H9 (cell line): ENCODE measurements around the gene ATRNL1. TPM values are rescaled to one million over a fixed set of nuclear protein-coding genes. Genes with fewer than 3 reads are reported as not detected.

Experiments
- DNase-seq: peaks from one replicate; pipeline ENCODE4 v3.0.0-alpha.2; 2017
- H2AFZ ChIP-seq: one replicate; pipeline ENCODE4 v1.6.1; 2013; ENCODE audit warnings: mild to moderate bottlenecking, low read length, control low read depth, moderate library complexity
- H2AK5ac ChIP-seq: 2 replicates; pipeline ENCODE4 v1.6.1; 2013; ENCODE audit warnings: low read length, control low read depth, mixed read lengths; ENCODE audit not compliant: insufficient read length
- H2BK120ac ChIP-seq: one replicate; pipeline ENCODE4 v1.6.1; 2013; ENCODE audit warnings: low read depth, mild to moderate bottlenecking, low read length, control low read depth, inconsistent platforms; ENCODE audit not compliant: poor library complexity, severe bottlenecking
- H2BK12ac ChIP-seq: 2 replicates; pipeline ENCODE4 v1.6.1; 2013; ENCODE audit warnings: low read length, control low read depth, mixed read lengths, low read depth; ENCODE audit not compliant: insufficient read length
- H2BK15ac ChIP-seq: 2 replicates; pipeline ENCODE4 v1.6.1; 2013; ENCODE audit warnings: low read depth, low read length, control low read depth
- H2BK20ac ChIP-seq: one replicate; pipeline ENCODE4 v1.6.1; 2013; ENCODE audit warnings: low read depth, mild to moderate bottlenecking, low read length, control low read depth, inconsistent platforms; ENCODE audit not compliant: poor library complexity, severe bottlenecking
- H2BK5ac ChIP-seq: 2 replicates; pipeline ENCODE4 v1.6.1; 2013; ENCODE audit warnings: low read length, control low read depth, mixed read lengths; ENCODE audit not compliant: insufficient read length
- H3K14ac ChIP-seq: 2 replicates; pipeline ENCODE4 v1.6.1; 2013; ENCODE audit warnings: low read length, control low read depth; ENCODE audit not compliant: insufficient read depth
- H3K18ac ChIP-seq: 2 replicates; pipeline ENCODE4 v1.6.1; 2013; ENCODE audit warnings: low read depth, mild to moderate bottlenecking, mixed read lengths, low read length, control low read depth; ENCODE audit not compliant: insufficient read length
- H3K23ac ChIP-seq: 2 replicates; pipeline ENCODE4 v1.6.1; 2013; ENCODE audit warnings: low read length, control low read depth, mixed read lengths, low read depth; ENCODE audit not compliant: insufficient read length
- H3K23me2 ChIP-seq: 2 replicates; pipeline ENCODE4 v1.6.1; 2013; ENCODE audit warnings: low read depth, mild to moderate bottlenecking, mixed read lengths, low read length, control low read depth; ENCODE audit not compliant: insufficient read length, poor library complexity, severe bottlenecking
- H3K27ac ChIP-seq: 2 replicates; pipeline ENCODE4 v1.5.1; 2013; ENCODE audit warnings: low read length, control low read depth, mixed read lengths, low read depth; ENCODE audit not compliant: insufficient read length
- H3K27me3 ChIP-seq: 2 replicates; pipeline ENCODE4 v1.6.1; 2013; ENCODE audit warnings: low read length, control low read depth, inconsistent platforms; ENCODE audit not compliant: insufficient read depth
- H3K4ac ChIP-seq: 2 replicates; pipeline ENCODE4 v1.6.1; 2013; ENCODE audit warnings: low read depth, mild to moderate bottlenecking, control low read depth, inconsistent platforms, low read length, moderate library complexity
- H3K4me1 ChIP-seq: 2 replicates; pipeline ENCODE4 v1.6.1; 2013; ENCODE audit warnings: low read length, control low read depth, inconsistent platforms; ENCODE audit not compliant: insufficient read depth
- H3K4me2 ChIP-seq: 2 replicates; pipeline ENCODE4 v1.6.1; 2013; ENCODE audit warnings: low read length, control low read depth, mixed read lengths; ENCODE audit not compliant: insufficient read length, insufficient read depth
- H3K56ac ChIP-seq: 2 replicates; pipeline ENCODE4 v1.6.1; 2013; ENCODE audit warnings: low read depth, mild to moderate bottlenecking, mixed read lengths, low read length, control low read depth; ENCODE audit not compliant: insufficient read length
- H3K79me1 ChIP-seq: 2 replicates; pipeline ENCODE4 v1.6.1; 2013; ENCODE audit warnings: low read depth, mild to moderate bottlenecking, moderate library complexity, low read length, control low read depth, inconsistent platforms; ENCODE audit not compliant: insufficient read depth, poor library complexity, severe bottlenecking
- H3K79me2 ChIP-seq: 2 replicates; pipeline ENCODE4 v1.6.1; 2013; ENCODE audit warnings: low read length, control low read depth, inconsistent platforms; ENCODE audit not compliant: insufficient read depth
- H3K9ac ChIP-seq: 2 replicates; pipeline ENCODE4 v1.6.1; 2013; ENCODE audit warnings: low read length, control low read depth, mixed read lengths; ENCODE audit not compliant: insufficient read length; ENCODE audit errors: extremely low read depth
- H3K9me3 ChIP-seq: one replicate; pipeline ENCODE4 v1.6.1; 2013; ENCODE audit warnings: low read depth, low read length, inconsistent platforms; ENCODE audit not compliant: control insufficient read depth
- H3T11ph ChIP-seq: one replicate; pipeline ENCODE4 v1.6.1; 2013; ENCODE audit warnings: mild to moderate bottlenecking, low read length, control low read depth, inconsistent platforms
- H4K20me1 ChIP-seq: one replicate; pipeline ENCODE4 v1.6.1; 2013; ENCODE audit not compliant: control insufficient read depth, insufficient read length, insufficient read depth
- H4K5ac ChIP-seq: 2 replicates; pipeline ENCODE4 v1.6.1; 2013; ENCODE audit warnings: low read depth, mild to moderate bottlenecking, mixed read lengths, low read length, control low read depth; ENCODE audit not compliant: insufficient read length
- H4K8ac ChIP-seq: replicated peaks from 2 replicates; pipeline ENCODE4 v1.6.1; 2013; ENCODE audit warnings: low read length, control low read depth, mixed read lengths, low read depth; ENCODE audit not compliant: insufficient read length
- H4K91ac ChIP-seq: 2 replicates; pipeline ENCODE4 v1.6.1; 2013; ENCODE audit warnings: low read depth, mild to moderate bottlenecking, moderate library complexity, mixed read lengths, low read length, control low read depth; ENCODE audit not compliant: insufficient read length
- H3K27ac Mint-ChIP-seq, 3 experiments: 2 replicates in 2 of 3; 3 replicates in 1 of 3; pipeline ENCODE4 v1.8.0; 2020 to 2021; ENCODE audit warnings: mixed read lengths in 3 of 3, mild to moderate bottlenecking in 1 of 3, moderate library complexity in 1 of 3
- H3K27me3 Mint-ChIP-seq: 2 replicates; pipeline ENCODE4 v1.8.0; 2021; ENCODE audit warnings: low read depth, mild to moderate bottlenecking, moderate library complexity, mixed read lengths
- H3K36me3 Mint-ChIP-seq, 3 experiments: 2 replicates in 2 of 3; 3 replicates in 1 of 3; pipeline ENCODE4 v1.8.0; 2020 to 2021; ENCODE audit warnings: low read depth in 3 of 3, mixed read lengths in 3 of 3; ENCODE audit not compliant: insufficient read depth in 1 of 3
- H3K4me1 Mint-ChIP-seq, 2 experiments: 2 replicates each; pipeline ENCODE4 v1.8.0; 2020; ENCODE audit warnings: mixed read lengths in 2 of 2
- H3K4me3 Mint-ChIP-seq, 2 experiments: 2 replicates in 1 of 2; 3 replicates in 1 of 2; pipeline ENCODE4 v1.8.0; 2020 to 2021; ENCODE audit warnings: mild to moderate bottlenecking in 2 of 2, mixed read lengths in 2 of 2, moderate library complexity in 1 of 2
- H3K9me3 Mint-ChIP-seq, 2 experiments: 2 replicates in 1 of 2; 3 replicates in 1 of 2; pipeline ENCODE4 v1.8.0; 2020; ENCODE audit warnings: mild to moderate bottlenecking in 2 of 2, mixed read lengths in 2 of 2, moderate library complexity in 1 of 2
- CTCF ChIP-seq: fragments of 200-600 bp; sonication (generic); conservative IDR thresholded peaks from 3 replicates; pipeline ENCODE4 v1.8.0; 2021; ENCODE audit warnings: antibody characterized with exemption, mild to moderate bottlenecking
- WGBS: extraction: QIAGEN DNeasy Blood & Tissue Kit; methylation state at CpG from one replicate; pipeline ENCODE4 v1.1.7; 2013; ENCODE audit warnings: missing lambda C conversion rate, low lambda C conversion rate, mixed read lengths; ENCODE audit not compliant: insufficient read length; ENCODE audit errors: extremely low coverage; 5-methylcytosine and 5-hydroxymethylcytosine counted together
- total RNA-seq: library from RNA; stranded (reverse); gene quantifications from 2 replicates; pipeline ENCODE4 v1.2.1, GENCODE V29; 2021

Gene ATRNL1
- total RNA-seq, 1 experiment from 2014 or later: 9.2 TPM

- H4K8ac ChIP-seq: no peak overlapping the region
- H3K4ac ChIP-seq: no peak overlapping the region
- no peaks in the 10 kb centered on the region for H3K79me2 ChIP-seq
- no peaks in the 10 kb centered on the region for H3K23me2 ChIP-seq
- WGBS: no CpG with 5 or more reads among the region's 5 CpGs
- H2BK20ac ChIP-seq: no peak overlapping the region
- H3K18ac ChIP-seq: no peak overlapping the region
- no peaks in the 10 kb centered on the region for H3K27me3 ChIP-seq
- no peak overlapping the region for H2BK120ac ChIP-seq
- H3K9ac ChIP-seq: no peak overlapping the region
- H2BK5ac ChIP-seq: no peak overlapping the region
- H3K27ac ChIP-seq: no peak overlapping the region
- peaks cover 5% of the 10 kb centered on the region; the same call in 1 of the 2 replicates for H3K4me1 ChIP-seq
- no peaks in the 10 kb centered on the region for H3K9me3 Mint-ChIP-seq
- H4K20me1 ChIP-seq: no peaks in the 10 kb centered on the region
- H3K36me3 Mint-ChIP-seq: no peaks in the 10 kb centered on the region
- no peak overlapping the region for H3K56ac ChIP-seq
- H2BK12ac ChIP-seq: no peak overlapping the region
- no peak for TF ChIP-seq CTCF
- H3K23ac ChIP-seq: no peak overlapping the region
- no peak overlapping the region for H3K27ac Mint-ChIP-seq
- no peak overlapping the region for H4K5ac ChIP-seq
- no peaks in the 10 kb centered on the region for H3K27me3 Mint-ChIP-seq
- H3K9me3 ChIP-seq: no peaks in the 10 kb centered on the region
- H2AK5ac ChIP-seq: no peak overlapping the region
- H2AFZ ChIP-seq: no peak overlapping the region
- peaks cover 5 to 14% of the 10 kb centered on the region in 2 experiments for H3K4me1 Mint-ChIP-seq
- no peaks in the 10 kb centered on the region for H3K79me1 ChIP-seq
- H2BK15ac ChIP-seq: no peak overlapping the region
- no peak overlapping the region; the same call in 1 of the 2 replicates for H3K14ac ChIP-seq
- DNase-seq: no peak
- H3K4me2 ChIP-seq: no peak overlapping the region
- no peak overlapping the region for H4K91ac ChIP-seq
- no peak overlapping the region for H3T11ph ChIP-seq
- H3K4me3 Mint-ChIP-seq: no peak overlapping the region
Measured at GRCh38 chr10:115902596-115902995, 809.4 kb downstream of the ATRNL1 start.
